DOHH2 (cell line): ENCODE results near the gene FKBP6.

Source experiments
- CTCF ChIP-seq: fragments of 200-600 bp; sonication (generic); IDR thresholded peaks from one replicate; pipeline ENCODE4 v1.5.1; 2014; ENCODE audit warnings: antibody characterized with exemption, mild to moderate bottlenecking, low read depth, low read length; ENCODE audit not compliant: poor library complexity, severe bottlenecking
- EZH2phosphoT487 ChIP-seq: fragments of 200-600 bp; sonication (generic); IDR thresholded peaks from 2 replicates; pipeline ENCODE4 v1.6.1; 2017; ENCODE audit warnings: borderline replicate concordance, mild to moderate bottlenecking, antibody characterized with exemption, low read length, moderate library complexity, mixed read lengths

DNA sequence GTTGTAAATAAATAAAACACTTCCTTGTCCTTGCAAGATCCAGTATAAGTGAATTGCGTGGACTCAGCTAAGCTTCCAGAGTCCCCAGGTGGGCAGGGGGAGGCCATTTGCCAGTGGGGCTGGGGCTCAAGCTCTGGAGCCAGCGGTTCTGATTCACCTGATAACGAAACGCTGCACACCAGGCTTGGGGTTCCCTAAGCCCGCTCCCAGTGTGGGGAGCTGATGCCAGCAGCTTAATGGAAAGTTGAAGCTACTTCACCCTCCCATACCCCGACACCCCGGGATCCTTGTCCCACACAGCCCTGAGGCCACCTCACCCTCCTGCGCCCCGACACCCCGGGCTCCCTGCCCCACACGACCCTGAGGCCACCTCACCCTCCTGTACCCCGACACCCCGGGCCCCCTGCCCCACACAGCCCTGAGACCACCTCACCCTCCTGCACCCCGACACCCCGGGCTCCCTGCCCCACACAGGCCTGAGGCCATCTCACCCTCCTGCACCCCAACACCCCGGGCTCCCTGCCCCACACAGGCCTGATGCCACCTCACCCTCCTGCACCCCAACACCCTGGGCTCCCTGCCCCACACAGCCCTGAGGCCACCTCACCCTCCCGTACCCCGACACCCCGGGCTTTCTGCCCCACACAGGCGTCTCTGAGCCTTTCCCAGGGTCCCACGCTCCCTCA lies 30.8 kb downstream of the FKBP6 start:
- TF ChIP-seq CTCF = no peak
- TF ChIP-seq EZH2phosphoT487 = no peak
